Tibial artery (tissue), 4 donors: ENCODE results near the gene MEAK7.

Source experiments
- DNase-seq, 2 donors: peaks; one replicate each; pipeline ENCODE4 v3.0.0-alpha.2; 2019
- H3K27ac ChIP-seq, 2 donors: fragments of 200-600 bp; sonication (generic) in 1 of 2; 1 replicate in 1 of 2; 2 replicates in 1 of 2; pipeline ENCODE4 v1.5.1; 2018 to 2019; ENCODE audit warnings: mild to moderate bottlenecking in 1 of 2
- H3K27me3 ChIP-seq, 2 donors: fragments of 200-600 bp; sonication (generic) in 1 of 2; one replicate each; pipeline versions ENCODE4 v1.5.1 to v1.6.0; 2016 to 2019
- H3K36me3 ChIP-seq, 3 donors: fragments of 200-600 bp; sonication (generic) in 2 of 3; one replicate each; pipeline ENCODE4 v1.5.1; 2016 to 2019; ENCODE audit warnings: mild to moderate bottlenecking in 2 of 3
- H3K4me1 ChIP-seq, 4 donors: fragments of 200-600 bp; sonication (generic) in 2 of 4; 1 replicate in 3 of 4; 2 replicates in 1 of 4; pipeline ENCODE4 v1.5.1; 2016 to 2019
- H3K4me3 ChIP-seq, 2 donors: fragments of 200-600 bp; sonication (generic) in 1 of 2; 1 replicate in 1 of 2; 2 replicates in 1 of 2; pipeline ENCODE4 v1.5.1; 2018 to 2019; ENCODE audit warnings: mild to moderate bottlenecking in 2 of 2
- H3K9me3 ChIP-seq, 3 donors: fragments of 200-600 bp; sonication (generic) in 1 of 3; one replicate each; pipeline ENCODE4 v1.5.1; 2016 to 2019
- intact Hi-C: fragments of 100-400 bp; cut with DNase I; formaldehyde crosslinking; loops from one replicate; pipeline ENCODE4 v1.15.0; 2023; ENCODE audit warnings: low total_unique reads
- TF ChIP-seq, protein P1 (sequence below), 2 experiments: fragments of 200-600 bp in 1 of 2; fragments of 450-650 bp in 1 of 2; IDR thresholded peaks; one replicate each; pipeline ENCODE4 v1.5.1; 2017 to 2019; ENCODE audit warnings: antibody characterized with exemption in 2 of 2, mild to moderate bottlenecking in 1 of 2, moderate library complexity in 1 of 2

Gene MEAK7

DNA sequence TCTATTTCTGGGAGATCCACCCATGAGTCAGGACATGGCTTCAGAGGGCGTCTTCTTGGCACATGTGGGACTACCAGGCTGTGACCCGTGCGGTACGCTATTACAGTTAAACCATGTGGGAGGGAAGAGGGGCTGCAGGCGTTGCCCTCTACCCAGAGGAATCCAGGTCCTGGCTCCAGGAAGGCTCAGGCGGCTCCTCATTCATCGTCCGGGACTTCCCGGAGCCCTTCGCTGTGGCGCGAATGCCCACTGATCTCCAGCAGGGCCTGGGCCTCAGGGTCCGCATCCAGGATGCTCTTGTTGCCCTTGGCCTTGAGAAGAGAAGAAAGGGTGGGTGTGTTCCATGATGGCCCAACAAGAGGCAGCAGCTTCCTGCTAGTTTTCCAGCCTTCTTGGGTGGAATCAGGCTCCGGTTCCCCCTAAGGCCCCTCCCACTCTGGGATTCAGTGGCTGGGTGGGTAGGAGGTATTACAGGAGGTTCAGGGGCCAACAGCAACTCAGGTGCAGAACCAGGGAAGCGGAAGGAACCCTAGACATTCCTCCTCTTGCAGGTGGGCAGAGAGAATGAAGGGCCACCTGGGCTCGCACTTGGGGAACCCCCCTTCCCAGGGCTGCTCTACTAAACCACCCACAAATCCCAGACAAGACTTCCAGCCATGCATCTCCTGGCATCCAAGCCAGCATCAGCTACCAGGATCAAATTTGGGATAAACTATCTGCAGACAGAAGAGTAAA, 24.6 kb downstream of the MEAK7 start:
- no peak overlapping the region for H3K4me3 ChIP-seq
- peaks cover 17 to 82% (median 52%) of the 10 kb centered on the region in 3 donors for H3K36me3 ChIP-seq
- TF ChIP-seq, protein P1, sequence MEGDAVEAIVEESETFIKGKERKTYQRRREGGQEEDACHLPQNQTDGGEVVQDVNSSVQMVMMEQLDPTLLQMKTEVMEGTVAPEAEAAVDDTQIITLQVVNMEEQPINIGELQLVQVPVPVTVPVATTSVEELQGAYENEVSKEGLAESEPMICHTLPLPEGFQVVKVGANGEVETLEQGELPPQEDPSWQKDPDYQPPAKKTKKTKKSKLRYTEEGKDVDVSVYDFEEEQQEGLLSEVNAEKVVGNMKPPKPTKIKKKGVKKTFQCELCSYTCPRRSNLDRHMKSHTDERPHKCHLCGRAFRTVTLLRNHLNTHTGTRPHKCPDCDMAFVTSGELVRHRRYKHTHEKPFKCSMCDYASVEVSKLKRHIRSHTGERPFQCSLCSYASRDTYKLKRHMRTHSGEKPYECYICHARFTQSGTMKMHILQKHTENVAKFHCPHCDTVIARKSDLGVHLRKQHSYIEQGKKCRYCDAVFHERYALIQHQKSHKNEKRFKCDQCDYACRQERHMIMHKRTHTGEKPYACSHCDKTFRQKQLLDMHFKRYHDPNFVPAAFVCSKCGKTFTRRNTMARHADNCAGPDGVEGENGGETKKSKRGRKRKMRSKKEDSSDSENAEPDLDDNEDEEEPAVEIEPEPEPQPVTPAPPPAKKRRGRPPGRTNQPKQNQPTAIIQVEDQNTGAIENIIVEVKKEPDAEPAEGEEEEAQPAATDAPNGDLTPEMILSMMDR (IDR thresholded peaks at IDR 0.05), result no peak
- no peak for DNase-seq
- intact Hi-C loops, result loop anchor here (5.0 kb wide), 1 partner anchor 208 kb away; no protein-coding TSS in a partner anchor
- H3K9me3 ChIP-seq, result no peaks in the 10 kb centered on the region
- H3K27ac ChIP-seq, result no peak overlapping the region
- H3K4me1 ChIP-seq, result no peaks in the 10 kb centered on the region
- H3K27me3 ChIP-seq, result no peaks in the 10 kb centered on the region

- Histone ChIP-seq H3K27ac (no peak overlapping the region), H3K9me3 (no peaks in the 10 kb centered on the region), H3K27me3 (no peaks in the 10 kb centered on the region), H3K36me3 (peaks cover 17 to 68% (median 48%) of the 10 kb centered on the region in 3 donors), H3K4me3 (no peak overlapping the region), H3K4me1 (no peaks in the 10 kb centered on the region)
- DNase-seq, result no peak
- intact Hi-C loops, result no loop called here
- TF ChIP-seq, protein P1 (IDR thresholded peaks at IDR 0.05), result no peak
Measured at GRCh38 chr16:84478172-84478947, 26.1 kb downstream of the MEAK7 start.

DNA sequence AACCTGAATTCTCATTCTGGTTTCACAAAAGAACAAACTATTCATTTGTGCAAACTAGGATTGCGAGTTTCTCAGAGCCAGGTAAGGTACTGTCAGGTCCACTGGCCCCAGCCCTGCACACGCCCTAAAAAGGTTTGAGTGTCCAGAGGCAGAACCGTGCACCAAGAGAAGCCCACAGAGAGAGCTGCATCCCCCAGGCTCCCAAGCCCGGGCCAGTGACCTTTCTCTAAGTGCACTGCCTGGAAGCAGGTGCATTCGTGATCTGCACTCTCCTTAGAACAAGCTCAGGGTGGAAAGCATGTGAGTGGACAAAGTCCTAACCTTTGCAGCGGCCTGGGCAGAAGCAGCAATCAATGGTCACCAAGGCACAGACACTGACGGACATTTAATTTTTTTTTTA, 26.8 kb downstream of the MEAK7 start:
- DNase-seq, result no peak

DNA sequence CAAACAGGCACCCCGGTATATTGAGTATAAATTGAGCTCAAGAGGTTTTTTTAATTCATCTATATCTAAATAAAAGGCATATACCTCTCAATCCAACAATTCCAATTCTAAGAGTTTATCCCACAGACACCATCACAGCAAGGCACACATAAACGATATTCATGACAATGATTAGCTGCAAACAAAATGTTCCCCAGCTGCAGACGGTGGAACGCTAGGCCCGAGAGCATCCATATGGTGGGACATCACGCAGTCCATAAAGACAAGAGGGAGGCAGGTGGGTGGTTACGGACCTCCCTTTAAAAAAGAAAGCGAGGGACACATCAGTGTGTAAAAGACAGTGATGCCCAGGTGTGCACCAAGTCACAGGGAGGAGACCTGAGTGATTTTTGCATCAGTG, 28.1 kb downstream of the MEAK7 start:
- H3K27ac ChIP-seq, result no peak overlapping the region
- H3K4me3 ChIP-seq, result no peak overlapping the region
- intact Hi-C loops, result no loop called here
- no peaks in the 10 kb centered on the region for H3K9me3 ChIP-seq
- TF ChIP-seq, protein P1 (IDR thresholded peaks at IDR 0.05), result no peak
- peaks cover 13 to 50% (median 30%) of the 10 kb centered on the region in 3 donors for H3K36me3 ChIP-seq
- no peaks in the 10 kb centered on the region for H3K27me3 ChIP-seq
- no peaks in the 10 kb centered on the region for H3K4me1 ChIP-seq
- DNase-seq, result no peak

More for the DNA sequence above, 26.8 kb downstream of the MEAK7 start:
- H3K36me3 ChIP-seq, result peaks cover 17 to 61% (median 41%) of the 10 kb centered on the region in 3 donors
- H3K27me3 ChIP-seq, result no peaks in the 10 kb centered on the region
- intact Hi-C loops, result no loop called here
- H3K9me3 ChIP-seq, result no peaks in the 10 kb centered on the region
- no peak overlapping the region for H3K27ac ChIP-seq
- TF ChIP-seq, protein P1 (IDR thresholded peaks at IDR 0.05), result no peak
- H3K4me1 ChIP-seq, result no peaks in the 10 kb centered on the region
- H3K4me3 ChIP-seq, result no peak overlapping the region

GRCh38 chr16:84475643-84476240, 28.7 kb downstream of the MEAK7 start:
- TF ChIP-seq, protein P1 (IDR thresholded peaks at IDR 0.05), result no peak
- Histone ChIP-seq H3K36me3 (peaks cover 7 to 47% (median 27%) of the 10 kb centered on the region in 3 donors), H3K27me3 (no peaks in the 10 kb centered on the region), H3K4me1 (no peaks in the 10 kb centered on the region), H3K4me3 (no peak overlapping the region), H3K27ac (no peak overlapping the region), H3K9me3 (no peaks in the 10 kb centered on the region)
- DNase-seq, result no peak
- intact Hi-C loops, result no loop called here
